Vein endothelial cell (primary cell): ENCODE results near the gene HSBP1. TPM values are rescaled to one million over a fixed set of nuclear protein-coding genes. Genes with fewer than 3 reads are reported as not detected.

Experiments
- total RNA-seq: library from RNA; depleted of rRNA; stranded (reverse); fragments of >200 nt; gene quantifications from 2 replicates; pipeline ENCODE4 v1.2.3, GENCODE V29; 2012

The HSBP1 gene
- total RNA-seq = 14.1 and 28.1 TPM in 2 replicates

GRCh38 chr16:83807710-83808572, at the start of gene HSBP1:
Gene HSBP1, plus strand, starts transcription at chr16:83807978. Its CDS starts 99 bp downstream, at chr16:83808077.

Other genes starting within 250 kb of the HSBP1 start
- 2.2 and 2.9 TPM in 2 replicates for gene MLYCD, start 91.1 kb downstream of the HSBP1 start, total RNA-seq
- gene OSGIN1, start 145.3 kb downstream of the HSBP1 start, total RNA-seq = 4.1 and 5.2 TPM in 2 replicates
- 0.57 TPM in 1 of 2 replicates, not detected in the other for gene NECAB2, start 160.3 kb downstream of the HSBP1 start, total RNA-seq
- gene SLC38A8, start 234.8 kb downstream of the HSBP1 start, total RNA-seq = not detected in 2 replicates